SK-N-MC (cell line): ENCODE measurements around the gene PFN2.

Experiments used
- EZH2 ChIP-seq: fragments of 200-600 bp; sonication (generic); IDR thresholded peaks from one replicate; pipeline ENCODE4 v1.6.1; 2017; ENCODE audit warnings: antibody characterized with exemption
- POLR2AphosphoS5 ChIP-seq: IDR thresholded peaks from 2 replicates; pipeline ENCODE4 v1.6.1; 2012; ENCODE audit warnings: mild to moderate bottlenecking, low read depth, low read length, borderline replicate concordance

DNA sequence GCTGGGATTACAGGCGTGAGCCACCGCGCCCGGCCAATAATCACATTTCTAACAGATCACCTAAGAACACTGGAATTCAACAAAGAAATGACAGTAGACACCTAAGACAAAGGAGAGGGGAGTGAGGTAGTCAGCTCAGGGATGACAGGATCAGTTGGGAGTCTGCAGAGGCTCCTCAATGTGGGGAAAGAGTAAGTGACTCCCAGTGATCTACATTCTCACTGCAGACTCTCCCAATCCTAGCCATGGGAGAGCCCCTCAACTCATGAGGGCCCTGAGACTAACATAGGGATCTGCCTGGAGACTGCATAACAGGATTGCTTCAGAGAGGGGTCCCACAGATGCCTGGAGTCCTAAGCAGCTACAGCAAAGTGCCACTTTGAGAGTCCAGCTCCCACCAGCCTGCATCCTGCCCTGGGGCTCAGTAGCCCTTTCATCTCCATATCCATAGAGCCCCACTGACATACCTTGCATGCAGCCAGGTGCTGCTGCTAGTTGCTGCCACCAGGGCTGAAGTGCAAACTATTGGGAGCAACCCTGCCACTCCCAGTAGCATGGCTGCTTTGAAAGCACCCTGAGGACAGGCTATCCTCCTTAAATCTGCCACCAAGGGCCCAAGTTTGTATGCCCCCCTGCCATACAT lies 21.8 kb upstream of the PFN2 start:
- TF ChIP-seq EZH2 (no peak), POLR2AphosphoS5 (no peak)
